GDM1 (cell line): Measurements from ENCODE around the gene AP3B1.

Experiments
- DNase-seq: peaks from one replicate; lab custom pipeline; 2025; lab: John Stamatoyannopoulos, UW

The AP3B1 gene

DNA sequence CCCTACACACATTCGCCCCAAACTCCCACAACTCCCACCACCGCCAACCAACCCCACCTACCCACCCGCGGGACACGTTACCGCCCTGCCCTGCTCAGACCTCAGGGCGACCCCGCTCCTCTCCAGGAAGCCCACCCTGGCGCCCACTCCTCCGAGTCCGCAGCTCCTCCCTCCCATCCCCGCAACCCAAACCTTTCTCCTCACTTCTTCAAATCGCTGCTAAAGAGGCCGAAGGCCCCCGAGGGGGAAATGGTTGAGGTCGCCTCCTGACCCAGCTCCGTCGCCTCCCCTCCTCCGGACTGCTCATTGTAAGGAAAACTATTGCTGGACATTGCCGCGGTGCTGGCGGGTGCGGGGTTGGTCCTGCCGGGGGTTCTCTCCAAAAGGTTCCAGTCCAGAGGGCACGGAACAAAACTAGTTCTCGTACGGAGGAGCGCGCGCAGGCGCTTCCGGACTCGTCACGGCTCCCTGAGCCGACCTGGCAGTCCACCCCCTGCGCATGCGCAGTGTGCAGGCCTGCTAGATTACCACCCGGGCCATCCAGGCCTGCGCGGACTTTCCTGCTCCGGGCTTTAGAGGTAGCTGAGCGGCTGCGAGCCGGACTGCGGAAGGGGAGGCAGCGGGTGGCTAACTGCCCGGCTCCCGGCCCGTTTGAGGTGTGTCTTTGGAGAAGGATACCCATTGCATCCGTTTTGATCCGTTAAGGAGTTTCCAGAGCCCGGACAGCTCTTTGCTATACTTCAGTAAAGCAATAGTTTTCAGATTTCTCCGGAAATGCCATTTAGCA, at the start of gene AP3B1:
Gene AP3B1 (minus strand): TSS at position 451 of the 787 bp plus-strand sequence. CDS start 119 bp downstream, at position 332.
- peak; percentile 97 for DNase-seq

DNA sequence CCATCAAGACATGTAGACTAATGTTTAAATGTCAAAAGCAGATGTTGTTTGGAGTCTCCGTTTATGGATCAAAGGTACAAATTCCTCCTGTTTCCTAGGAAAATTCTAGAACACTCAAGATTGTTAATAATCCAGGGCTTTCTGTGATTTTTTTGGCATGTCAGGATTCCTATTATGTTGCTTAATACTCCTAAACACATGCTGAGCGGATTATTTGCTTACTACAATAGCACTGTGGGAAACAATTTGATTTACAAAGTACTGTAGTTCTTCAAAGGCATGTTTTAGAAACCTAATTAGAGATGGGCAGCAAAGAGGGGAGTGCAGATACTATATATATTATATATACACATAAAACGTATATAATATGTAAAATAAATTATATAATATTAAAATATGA, 46.9 kb upstream of the AP3B1 start:
- DNase-seq: no peak

- no peak for DNase-seq
Measured at GRCh38 chr5:78339617-78340436, 45.3 kb upstream of the AP3B1 start.

DNA sequence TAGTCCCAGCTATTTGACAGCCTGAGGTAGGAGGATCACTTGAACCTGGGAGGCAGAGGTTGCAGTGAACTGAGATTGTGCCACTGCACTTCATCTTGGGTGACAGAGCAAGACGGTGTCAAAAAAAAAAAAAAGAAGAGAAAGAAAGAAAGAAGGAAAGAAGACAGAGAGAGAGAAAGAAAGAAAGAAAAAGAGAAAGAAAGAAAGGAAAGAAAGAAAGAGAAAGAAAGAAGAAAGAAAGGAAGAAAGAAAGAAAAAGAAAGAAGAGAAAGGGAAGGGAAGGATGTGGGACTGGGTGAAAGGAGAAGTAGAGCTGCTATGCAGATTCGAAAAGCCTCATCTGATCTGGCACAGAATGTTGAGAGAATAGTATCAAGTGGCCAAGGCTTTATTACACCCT, 42.2 kb upstream of the AP3B1 start:
- no peak for DNase-seq

DNA sequence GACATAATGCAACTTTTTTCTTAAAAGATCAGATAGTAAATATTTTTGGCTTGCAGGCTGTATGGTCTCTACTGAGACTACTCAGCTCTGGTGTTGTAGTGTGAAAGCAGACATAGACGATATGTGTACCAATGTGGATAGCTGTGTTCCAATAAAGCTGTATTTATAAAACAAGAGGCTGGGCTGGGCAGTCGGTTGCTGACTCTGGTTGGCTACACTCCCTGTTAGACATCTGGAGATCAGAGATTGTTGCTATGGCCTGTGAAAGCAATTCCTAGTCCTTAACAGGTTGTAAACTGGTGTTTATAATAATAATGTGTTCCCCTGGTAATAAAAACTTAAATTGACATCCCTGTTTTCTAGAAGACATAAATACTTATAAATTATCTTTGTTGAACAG, 41.5 kb upstream of the AP3B1 start:
- DNase-seq: no peak

GRCh38 chr5:78334811-78335210, 40.3 kb upstream of the AP3B1 start:
- no peak for DNase-seq

DNA sequence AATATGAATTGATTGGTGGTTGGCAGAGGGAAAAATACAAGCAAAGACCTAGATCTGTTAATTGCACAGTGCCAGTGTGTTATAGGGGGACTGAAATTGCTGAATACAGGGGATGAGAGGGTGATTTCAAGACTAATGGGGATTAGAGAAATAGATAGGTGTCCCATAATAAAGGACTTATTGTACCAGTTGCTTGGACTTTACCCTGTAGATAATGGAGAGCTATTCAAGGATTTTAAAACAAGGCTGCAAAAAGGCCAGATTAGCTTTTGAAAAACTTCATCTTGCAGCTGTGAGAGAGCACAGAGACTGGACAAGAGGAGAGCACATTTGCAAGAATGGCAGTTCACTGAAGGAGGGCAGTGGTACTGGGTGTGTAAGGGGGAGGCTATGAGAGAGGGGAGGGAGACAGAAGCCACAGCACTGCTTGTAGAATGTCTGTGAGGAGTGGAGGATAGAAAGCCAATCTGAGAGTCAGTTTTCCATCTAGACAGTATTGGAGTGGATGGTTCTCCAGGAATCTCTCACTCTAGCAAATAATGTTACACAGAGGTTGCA, 37.1 kb upstream of the AP3B1 start:
- no peak for DNase-seq

DNA sequence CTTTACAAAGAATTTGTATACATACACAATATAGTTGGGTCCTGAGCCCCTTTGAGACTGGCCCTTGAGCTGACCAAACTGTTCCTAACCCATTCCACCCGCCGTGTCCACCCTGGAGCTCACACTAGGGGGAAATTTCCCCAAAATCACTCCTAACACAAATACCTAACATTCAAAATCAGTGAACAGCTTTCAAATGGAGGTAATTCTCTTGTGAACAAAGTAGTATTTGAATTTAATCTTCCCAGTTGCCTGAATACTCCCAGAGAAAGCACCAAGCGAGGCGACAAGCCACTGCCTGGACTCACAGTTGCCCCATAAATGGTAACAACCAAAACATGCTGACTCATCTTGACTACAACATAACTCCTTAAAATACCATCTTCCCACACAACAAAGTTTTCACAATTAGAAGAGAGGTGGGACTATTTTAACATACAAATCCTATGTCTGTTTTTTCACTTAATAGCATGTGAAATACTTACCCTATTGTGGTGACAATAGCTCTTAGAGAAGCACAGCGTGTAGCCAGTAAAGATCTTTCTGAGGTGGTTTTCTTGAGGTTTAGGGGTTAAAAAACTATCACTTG, 34.2 kb upstream of the AP3B1 start:
- DNase-seq: no peak

DNA sequence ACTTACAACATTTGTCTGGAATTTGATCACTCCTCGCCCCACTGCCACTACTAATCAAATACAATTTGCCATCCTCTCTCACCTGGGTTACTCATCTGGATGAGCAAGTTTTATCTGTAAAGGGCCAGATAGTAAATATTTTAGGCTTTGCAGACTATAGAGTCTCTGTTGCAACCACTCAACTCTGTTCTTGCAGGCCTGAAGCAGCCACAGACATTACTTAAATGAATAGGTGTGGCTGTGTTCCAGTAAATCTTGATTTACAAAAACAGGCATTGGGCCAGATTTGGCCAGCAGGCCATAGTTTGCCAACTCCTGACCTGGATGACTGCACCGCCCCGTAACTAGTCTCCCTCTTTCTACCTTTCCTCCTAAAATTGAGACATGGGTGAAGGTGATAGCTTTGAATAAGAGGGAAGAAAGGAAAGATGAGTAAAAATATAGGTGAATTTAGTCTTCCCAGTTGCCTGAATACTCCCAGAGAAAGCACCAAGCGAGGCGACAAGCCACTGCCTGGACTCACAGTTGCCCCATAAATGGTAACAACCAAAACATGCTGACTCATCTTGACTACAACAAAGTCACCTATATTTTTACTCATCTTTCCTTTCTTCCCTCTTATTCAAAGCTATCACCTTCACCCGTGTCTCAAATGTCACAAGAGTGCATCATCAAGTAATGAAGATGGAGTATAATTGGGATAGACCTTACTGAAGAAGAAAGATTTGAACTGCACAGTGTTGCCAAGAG, 33.4 kb upstream of the AP3B1 start:
- DNase-seq: no peak

DNA sequence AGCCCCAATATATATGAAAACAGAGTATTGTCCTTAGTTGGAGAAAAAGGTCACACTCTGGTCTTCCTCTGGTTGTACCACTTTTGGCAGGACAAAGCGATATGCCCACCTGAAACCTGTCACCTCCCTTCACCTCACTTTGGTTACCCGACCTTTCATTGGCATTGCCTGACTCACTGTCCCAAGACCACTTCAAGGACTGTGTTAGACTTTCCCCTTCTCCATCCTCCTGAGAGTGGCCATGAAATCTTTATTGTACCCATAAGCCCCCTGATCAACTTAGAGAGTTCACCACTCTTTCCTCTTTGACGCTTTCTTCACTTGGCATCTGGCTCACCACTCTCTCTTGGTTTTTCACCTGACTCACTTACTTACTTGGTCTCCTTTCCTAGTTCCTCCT, 32.4 kb upstream of the AP3B1 start:
- no peak for DNase-seq

DNA sequence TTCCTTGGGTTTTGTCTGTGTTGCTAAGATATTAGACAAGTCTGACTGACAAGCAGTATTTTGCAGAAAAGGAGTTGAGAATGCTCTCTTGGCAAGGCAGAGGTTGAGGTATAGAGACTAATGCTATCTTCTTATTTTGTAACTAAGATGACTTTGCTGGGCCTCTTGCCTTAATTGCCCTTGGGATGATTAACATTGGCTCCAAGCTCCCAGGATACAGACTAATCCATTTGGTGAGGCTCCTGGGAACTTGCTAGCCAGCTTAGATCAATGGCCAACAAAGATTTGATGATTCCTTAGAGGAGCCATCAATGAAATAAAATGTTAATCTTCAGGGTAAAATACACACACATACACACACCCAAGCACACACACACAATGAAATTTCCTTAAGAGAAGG, 28.7 kb upstream of the AP3B1 start:
- no peak for DNase-seq

DNA sequence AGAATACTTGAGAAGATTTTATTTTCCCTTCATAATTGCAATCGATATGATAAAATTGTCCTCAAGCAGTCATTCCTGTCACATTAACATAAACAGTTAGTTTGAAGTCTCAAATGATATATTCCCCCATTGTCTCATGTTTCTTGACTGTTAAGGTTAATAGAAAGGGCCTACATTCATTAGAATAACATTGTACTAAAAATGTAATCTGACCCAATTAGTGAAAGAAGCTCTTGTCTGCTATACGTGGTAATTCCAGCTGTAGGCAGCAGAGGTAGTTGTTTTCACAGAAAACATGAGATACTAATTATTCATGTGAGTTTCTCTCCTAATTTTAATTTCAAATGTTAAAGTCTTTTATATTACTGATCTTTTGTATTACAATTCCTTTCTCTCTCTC, 25.9 kb upstream of the AP3B1 start:
- DNase-seq: peak; percentile 2

GRCh38 chr5:78318337-78318736, 23.8 kb upstream of the AP3B1 start:
- DNase-seq: no peak

GRCh38 chr5:78317515-78317914, 23.0 kb upstream of the AP3B1 start:
- no peak for DNase-seq

DNA sequence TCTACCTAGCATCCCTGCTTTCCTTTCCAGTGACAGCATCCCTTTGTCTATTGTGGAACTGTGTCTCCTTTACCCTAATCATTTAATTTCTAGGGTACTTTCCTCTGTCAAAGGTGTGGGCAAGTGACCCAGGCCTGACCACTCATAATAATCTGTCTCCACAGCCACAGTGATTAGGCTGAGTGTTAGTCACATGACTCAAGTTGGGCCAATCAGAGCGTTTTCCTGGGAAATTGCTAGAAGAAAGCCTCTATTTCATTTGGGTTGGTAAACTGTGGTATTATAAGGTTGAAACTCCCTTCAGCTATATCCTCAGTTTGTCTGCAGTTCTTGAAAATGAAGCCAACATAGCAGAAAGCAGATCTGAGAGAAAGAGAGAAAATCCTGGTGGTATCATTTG, 14.2 kb upstream of the AP3B1 start:
- no peak for DNase-seq

DNA sequence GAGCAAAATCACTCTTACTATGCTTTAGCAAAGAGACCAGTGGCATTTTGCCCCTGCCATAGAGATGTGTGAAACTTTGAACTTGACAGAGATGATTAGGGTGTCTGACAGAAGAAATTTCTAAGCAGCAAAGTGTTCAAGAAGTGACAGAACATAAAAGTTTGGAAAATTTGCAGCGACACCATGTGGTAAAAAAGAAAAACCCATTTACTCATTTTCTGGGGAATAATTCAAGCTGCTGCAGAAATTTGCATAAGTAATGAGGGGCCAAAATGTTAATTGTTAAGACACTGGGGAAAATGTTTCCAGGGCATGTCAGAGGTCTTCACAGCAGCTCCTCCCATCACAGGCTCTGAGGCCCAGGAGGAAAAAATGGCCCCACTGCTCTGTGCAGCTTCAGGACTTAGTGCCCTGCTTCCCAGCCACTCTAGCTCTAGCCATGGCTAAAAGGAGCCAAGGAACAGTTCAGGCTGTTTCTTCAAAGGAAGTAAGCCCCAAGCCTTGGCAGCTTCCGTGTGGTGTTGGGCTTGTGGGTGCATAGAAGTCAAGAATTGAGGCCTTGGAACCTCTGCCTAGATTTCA, 6.1 kb upstream of the AP3B1 start:
- no peak for DNase-seq

GRCh38 chr5:78295035-78295961, 800 bp upstream of the AP3B1 start:
- DNase-seq: peak; percentile 25

GRCh38 chr5:78293851-78294247, 649 bp downstream of the AP3B1 start:
- no peak for DNase-seq

- DNase-seq: no peak
Measured at GRCh38 chr5:78291687-78292086, 2.8 kb downstream of the AP3B1 start.

DNA sequence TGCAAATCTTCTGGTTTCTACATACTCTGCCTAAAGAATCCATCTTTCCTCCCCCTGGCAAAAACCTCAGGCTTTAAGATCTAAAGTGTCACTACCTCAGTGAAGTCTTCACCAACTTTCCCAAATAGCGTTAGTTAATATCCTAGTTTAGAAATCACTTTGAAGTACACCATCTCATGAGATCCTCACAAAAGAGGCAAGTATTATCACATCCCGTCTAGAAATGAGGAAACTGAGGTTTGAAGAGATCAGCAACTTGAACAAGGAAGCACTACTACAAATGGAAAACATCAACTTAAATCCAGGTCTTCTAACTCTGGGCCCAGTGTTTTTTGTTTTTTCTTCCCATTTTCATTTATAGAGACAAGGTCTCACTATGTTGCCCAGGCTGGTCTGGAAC, 4.6 kb downstream of the AP3B1 start:
- no peak for DNase-seq
